Measurements from ENCODE around the gene KRTAP9-7. TPM values are rescaled to one million over a fixed set of nuclear protein-coding genes. Genes with fewer than 3 reads are reported as not detected.
"Not testable (repeated sequence)": the region's sequence is repeated elsewhere in the genome, so short reads cannot be mapped to it uniquely, and the experiment has no call there.

KRTAP9-7 gene
- total RNA-seq, 1 donor from 2014 or later = not detected

DNA sequence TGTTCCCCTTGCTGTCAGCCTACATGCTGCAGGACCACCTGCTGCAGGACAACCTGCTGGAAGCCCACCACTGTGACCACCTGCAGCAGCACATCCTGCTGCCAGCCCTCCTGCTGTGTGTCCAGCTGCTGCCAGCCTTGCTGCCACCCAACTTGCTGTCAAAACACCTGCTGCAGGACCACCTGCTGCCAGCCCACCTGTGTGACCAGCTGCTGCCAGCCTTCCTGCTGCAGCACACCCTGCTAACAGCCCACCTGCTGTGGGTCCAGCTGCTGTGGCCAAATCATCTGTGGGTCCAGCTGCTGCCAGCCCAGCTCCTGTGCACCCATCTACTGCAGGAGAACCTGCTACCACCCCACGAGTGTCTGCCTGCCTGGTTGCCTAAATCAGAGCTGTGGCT is 4.2 kb upstream of the KRTAP9-7 start:
- DNase-seq (ENCODE audit: extremely low read depth, low read depth, low spot score) = not testable (repeated sequence)

- DNase-seq (ENCODE audit: extremely low read depth, low read depth, low spot score) = no peak
Observed at GRCh38 chr17:41271858-41272257, 3.6 kb upstream of the KRTAP9-7 start.

- no peak for DNase-seq (ENCODE audit: extremely low read depth, low read depth, low spot score)
Observed at GRCh38 chr17:41278176-41278955, 2.9 kb downstream of the KRTAP9-7 start.

DNA sequence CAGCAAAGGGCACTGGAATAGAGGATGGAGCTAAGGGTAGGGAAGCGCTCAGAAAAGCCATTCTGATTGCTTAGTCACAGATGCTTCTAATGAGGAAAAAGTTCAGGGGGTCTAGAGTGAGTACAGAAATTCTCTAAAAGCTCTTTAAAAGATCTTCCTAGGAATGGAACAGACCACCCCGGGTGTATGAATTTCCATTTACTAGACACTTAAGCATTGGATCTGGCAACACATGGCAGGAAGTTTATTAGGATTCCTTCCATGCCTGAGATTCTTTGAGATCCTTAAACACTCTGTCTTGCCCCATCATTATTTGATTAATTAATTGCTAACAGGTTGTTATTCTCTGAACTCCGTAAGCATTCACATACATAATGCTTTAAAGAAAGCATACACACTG is 8.5 kb downstream of the KRTAP9-7 start:
- DNase-seq (ENCODE audit: extremely low read depth, low read depth, low spot score) = no peak

GRCh38 chr17:41284546-41284945 is 9.0 kb downstream of the KRTAP9-7 start:
- no peak for DNase-seq (ENCODE audit: extremely low read depth, low read depth, low spot score)

DNA sequence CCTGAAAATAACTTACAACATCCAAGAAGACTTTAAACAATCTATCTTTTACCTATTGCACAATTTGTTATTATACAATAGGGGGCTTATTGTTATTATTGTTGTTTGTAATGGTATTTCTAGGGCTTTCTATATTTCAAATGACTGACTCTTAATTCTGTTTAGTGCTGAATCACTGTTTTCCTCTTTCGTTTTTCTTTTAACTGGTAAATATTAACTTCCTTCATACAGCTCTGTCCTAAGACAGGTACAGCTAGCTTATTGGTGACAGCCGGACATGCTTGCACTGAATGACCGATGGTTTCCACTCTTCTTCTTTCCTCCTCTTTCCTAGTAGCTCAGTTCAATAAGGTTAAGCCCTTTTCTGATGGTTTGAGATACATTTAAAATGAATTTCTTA is 11.6 kb downstream of the KRTAP9-7 start:
- no peak for DNase-seq (ENCODE audit: extremely low read depth, low read depth, low spot score)

- DNase-seq (ENCODE audit: extremely low read depth, low read depth, low spot score) = no peak
Observed at GRCh38 chr17:41294016-41294415, 18.5 kb downstream of the KRTAP9-7 start.

DNA sequence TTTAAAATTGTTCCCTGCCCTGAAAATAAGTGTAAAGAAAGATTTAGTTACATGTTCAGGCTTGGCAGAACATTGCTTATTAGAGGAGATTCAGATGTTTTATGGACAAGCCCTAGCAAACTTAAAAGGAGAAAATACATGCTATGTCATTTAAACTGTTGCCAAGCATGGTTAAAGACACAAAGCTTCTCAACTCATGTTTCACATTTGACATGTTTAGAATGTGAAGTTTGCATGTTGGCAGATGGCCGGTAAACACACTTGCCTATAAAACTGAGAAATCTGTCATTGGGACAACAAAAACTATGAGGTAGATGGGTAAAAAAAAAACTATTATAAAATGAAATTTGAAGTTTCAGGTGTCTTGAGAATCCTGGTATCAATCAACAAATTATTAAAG is 21.3 kb downstream of the KRTAP9-7 start:
- no peak for DNase-seq (ENCODE audit: extremely low read depth, low read depth, low spot score)

GRCh38 chr17:41298458-41299135 is 23.1 kb downstream of the KRTAP9-7 start:
- DNase-seq (ENCODE audit: extremely low read depth, low read depth, low spot score) = no peak

GRCh38 chr17:41301204-41301790 is 25.8 kb downstream of the KRTAP9-7 start:
- DNase-seq (ENCODE audit: extremely low read depth, low read depth, low spot score) = no peak

GRCh38 chr17:41301916-41302901 is 26.7 kb downstream of the KRTAP9-7 start, which contains the start of gene KRTAP29-1:
Gene KRTAP29-1, minus strand, starts transcription at chr17:41302851. Its CDS starts 0 bp downstream, at chr17:41302851.
- DNase-seq (ENCODE audit: extremely low read depth, low read depth, low spot score) = no peak

DNA sequence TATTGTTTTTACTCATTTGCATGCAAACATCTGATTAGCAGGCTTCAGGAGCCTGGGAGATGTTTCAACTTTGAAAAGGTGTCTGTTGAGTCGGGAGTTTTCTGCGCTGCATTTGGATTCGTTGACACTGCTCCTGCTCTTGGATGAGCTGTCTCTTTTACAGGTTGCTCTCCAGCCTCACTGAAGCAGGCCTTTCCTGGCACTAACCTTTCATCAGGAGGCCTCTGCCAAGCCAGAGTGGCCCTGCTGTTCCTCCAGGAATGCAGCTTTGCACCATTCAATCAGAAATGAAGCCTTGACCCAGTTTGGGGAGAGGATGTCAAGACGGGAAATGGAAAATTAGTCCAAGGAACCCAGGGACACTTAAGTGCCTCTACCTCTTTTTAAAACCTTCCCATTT is 27.5 kb downstream of the KRTAP9-7 start:
- DNase-seq (ENCODE audit: extremely low read depth, low read depth, low spot score) = no peak

- DNase-seq (ENCODE audit: extremely low read depth, low read depth, low spot score) = no peak
Observed at GRCh38 chr17:41304091-41304490, 28.6 kb downstream of the KRTAP9-7 start.

DNA sequence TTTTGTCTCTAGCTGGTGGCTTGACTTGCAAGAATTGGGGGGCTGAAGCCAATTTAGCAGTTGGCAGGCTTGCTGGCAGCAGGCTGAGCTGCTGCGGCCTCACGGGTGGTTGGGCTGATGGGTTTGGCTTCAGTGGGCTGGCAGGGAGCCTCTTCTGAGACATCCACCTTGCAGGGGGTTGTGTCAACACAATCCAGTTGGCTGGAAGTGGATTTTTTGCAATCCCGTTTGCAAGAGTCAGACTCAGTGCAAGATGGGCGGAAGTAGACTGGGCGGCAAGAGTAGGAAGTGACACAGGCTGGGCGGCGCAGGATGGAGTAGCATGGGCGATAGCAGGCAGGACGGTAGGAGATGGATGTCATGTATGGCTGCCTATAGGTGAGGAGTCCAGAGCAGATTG is 32.1 kb downstream of the KRTAP9-7 start:
- DNase-seq (ENCODE audit: extremely low read depth, low read depth, low spot score) = no peak

GRCh38 chr17:41308251-41308917 is 32.9 kb downstream of the KRTAP9-7 start:
- no peak for DNase-seq (ENCODE audit: extremely low read depth, low read depth, low spot score)

DNA sequence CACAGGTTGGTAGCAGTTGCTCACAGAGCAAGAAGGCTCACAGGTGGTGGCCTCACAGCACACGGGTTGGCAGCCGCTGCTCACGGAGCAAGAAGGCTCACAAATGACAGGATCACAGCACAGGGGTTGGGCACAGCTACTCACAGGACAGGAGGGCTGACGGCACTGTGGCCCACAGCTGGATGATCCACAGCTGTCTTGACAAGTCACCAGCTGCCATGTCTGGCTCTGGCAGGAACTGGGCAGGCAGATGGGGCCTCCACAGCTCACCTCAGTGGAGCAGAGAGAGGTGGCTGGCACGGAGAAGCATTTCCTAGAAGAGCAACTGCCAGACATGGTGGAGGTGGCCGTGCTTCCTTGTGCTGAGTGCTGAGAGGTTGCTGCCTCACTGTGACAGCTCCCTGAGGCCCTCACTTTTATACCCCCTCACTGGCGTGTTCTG is 33.4 kb downstream of the KRTAP9-7 start, which contains the start of gene KRTAP16-1:
KRTAP16-1 (minus strand) TSS at position 392 of the 442 bp plus-strand sequence; CDS start at position 336, 56 bp downstream.
- DNase-seq (ENCODE audit: extremely low read depth, low read depth, low spot score) = no peak

DNA sequence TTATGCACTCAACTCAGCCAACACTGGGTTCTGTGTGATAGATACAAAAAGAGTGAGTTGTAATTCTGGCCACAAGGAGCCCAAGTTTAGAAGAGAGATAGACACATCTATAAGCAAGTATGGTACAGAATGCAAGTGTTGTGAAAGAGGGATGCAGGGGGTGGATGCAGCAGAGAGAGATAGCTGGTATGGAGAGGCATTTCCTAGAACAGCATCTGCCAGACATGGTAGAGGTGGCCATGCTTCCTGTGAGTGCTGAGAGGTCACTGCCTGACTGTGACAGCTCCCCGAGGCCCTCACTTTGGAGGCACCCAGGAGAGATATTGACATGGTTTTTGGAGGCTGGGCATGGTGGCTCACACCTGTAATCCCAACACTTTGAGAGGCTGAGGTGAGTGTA is 35.6 kb downstream of the KRTAP9-7 start:
- no peak for DNase-seq (ENCODE audit: extremely low read depth, low read depth, low spot score)

- no peak for DNase-seq (ENCODE audit: extremely low read depth, low read depth, low spot score)
Observed at GRCh38 chr17:41315204-41315794, 39.8 kb downstream of the KRTAP9-7 start, which contains the start of gene KRTAP17-1. Gene KRTAP17-1, minus strand, starts transcription at chr17:41315710. Its CDS starts 60 bp downstream, at chr17:41315650.

- DNase-seq (ENCODE audit: extremely low read depth, low read depth, low spot score) = no peak
Observed at GRCh38 chr17:41315814-41316445, 40.4 kb downstream of the KRTAP9-7 start.
